ENCODE data around the gene TRDMT1.
"Not testable (repeated sequence)": the region's sequence is repeated elsewhere in the genome, so short reads cannot be mapped to it uniquely, and the experiment has no call there.

The TRDMT1 gene

DNA sequence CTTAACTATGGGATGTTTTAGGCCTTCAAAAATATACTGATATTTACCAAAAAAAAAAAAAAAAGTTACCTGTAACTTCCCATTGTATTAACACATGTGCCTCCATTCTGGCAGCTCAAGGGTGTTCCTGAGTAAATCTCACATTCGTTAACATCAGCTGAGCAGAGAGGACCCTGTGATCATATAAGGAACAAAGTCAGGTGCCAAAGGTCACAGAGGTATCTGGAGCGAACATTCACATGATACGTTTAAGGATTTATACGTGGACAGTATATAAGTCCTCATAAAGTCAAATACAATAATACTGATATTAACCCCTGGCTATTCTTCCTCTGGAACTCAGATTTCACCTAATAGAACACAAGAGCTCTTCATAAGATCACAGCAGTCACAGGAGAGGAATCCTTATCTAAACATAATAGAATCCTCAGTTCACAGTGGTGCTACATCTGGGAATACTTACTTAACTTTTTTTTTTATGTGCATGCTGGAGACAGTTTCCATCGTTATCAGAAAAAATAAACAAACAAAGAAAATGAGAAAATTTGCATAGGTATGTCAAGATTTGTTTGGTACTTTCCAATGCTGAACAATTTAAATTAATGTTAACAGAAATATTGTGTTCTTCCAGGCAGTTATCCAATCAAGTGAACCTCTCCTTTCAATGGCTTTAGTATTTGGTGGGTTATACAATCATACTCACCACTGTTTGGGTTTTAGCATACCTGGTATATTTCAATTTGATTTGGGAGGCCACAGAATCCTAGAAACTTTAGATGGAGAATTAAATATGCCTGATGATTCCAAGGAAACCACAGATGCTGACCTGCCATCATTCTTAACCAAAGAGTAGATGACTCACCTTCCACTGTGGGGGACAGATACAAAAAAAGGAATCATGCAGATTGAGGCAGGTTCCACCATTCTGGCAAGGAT, 78.5 kb downstream of the TRDMT1 start:
- no peaks in the 10 kb centered on the region for H3K36me3 ChIP-seq (ENCODE audit: insufficient read depth, low read length)
- no peak overlapping the region for H3K9ac ChIP-seq (ENCODE audit: low read length)
- H3K4me1 ChIP-seq (ENCODE audit: insufficient read depth, low read length): no peaks in the 10 kb centered on the region
- no peaks in the 10 kb centered on the region for H3K9me3 ChIP-seq (ENCODE audit: low read length)
- H3K4me3 ChIP-seq (ENCODE audit: low read depth in 1 of 2, low read length in 2 of 2): no peak overlapping the region
- H3K27ac ChIP-seq (ENCODE audit: low read depth, low read length): no peak overlapping the region
- H3K27me3 ChIP-seq (ENCODE audit: control insufficient read depth in 1 of 2, insufficient read depth in 2 of 2, low read length in 2 of 2): no peaks in the 10 kb centered on the region

DNA sequence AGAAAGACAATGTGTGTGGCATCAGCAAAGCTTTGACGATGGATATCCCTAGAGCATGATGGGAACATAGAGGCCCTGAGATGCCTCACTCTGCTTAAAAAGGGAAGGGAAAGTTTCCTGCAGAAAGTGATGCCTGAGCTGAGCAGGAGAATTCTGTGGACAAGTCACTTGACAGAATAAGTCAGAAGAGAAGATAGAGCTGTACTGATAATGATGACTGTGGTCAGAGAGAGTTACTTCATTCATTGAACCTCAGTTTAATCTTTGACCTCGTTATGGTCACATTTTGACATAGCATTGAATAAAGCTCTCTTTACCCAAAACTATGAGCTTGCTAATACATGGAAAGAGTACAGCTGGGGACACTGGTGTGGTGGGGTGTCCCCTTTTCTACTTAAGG, 79.4 kb downstream of the TRDMT1 start:
- H3K27me3 ChIP-seq (ENCODE audit: control insufficient read depth in 1 of 2, insufficient read depth in 2 of 2, low read length in 2 of 2): no peaks in the 10 kb centered on the region
- no peaks in the 10 kb centered on the region for H3K4me1 ChIP-seq (ENCODE audit: insufficient read depth, low read length)
- H3K9me3 ChIP-seq (ENCODE audit: low read length): no peaks in the 10 kb centered on the region
- no peaks in the 10 kb centered on the region for H3K36me3 ChIP-seq (ENCODE audit: insufficient read depth, low read length)
- no peak overlapping the region for H3K9ac ChIP-seq (ENCODE audit: low read length)
- H3K27ac ChIP-seq (ENCODE audit: low read depth, low read length): no peak overlapping the region
- H3K4me3 ChIP-seq (ENCODE audit: low read depth in 1 of 2, low read length in 2 of 2): no peak overlapping the region

GRCh38 chr10:17120694-17121093, 80.8 kb downstream of the TRDMT1 start:
- no peak overlapping the region for H3K4me3 ChIP-seq (ENCODE audit: low read depth in 1 of 2, low read length in 2 of 2)
- no peaks in the 10 kb centered on the region for H3K36me3 ChIP-seq (ENCODE audit: insufficient read depth, low read length)
- no peak overlapping the region for H3K27ac ChIP-seq (ENCODE audit: low read depth, low read length)
- no peak overlapping the region for H3K9ac ChIP-seq (ENCODE audit: low read length)
- no peaks in the 10 kb centered on the region for H3K9me3 ChIP-seq (ENCODE audit: low read length)
- H3K4me1 ChIP-seq (ENCODE audit: insufficient read depth, low read length): no peaks in the 10 kb centered on the region
- no peaks in the 10 kb centered on the region for H3K27me3 ChIP-seq (ENCODE audit: control insufficient read depth in 1 of 2, insufficient read depth in 2 of 2, low read length in 2 of 2)

DNA sequence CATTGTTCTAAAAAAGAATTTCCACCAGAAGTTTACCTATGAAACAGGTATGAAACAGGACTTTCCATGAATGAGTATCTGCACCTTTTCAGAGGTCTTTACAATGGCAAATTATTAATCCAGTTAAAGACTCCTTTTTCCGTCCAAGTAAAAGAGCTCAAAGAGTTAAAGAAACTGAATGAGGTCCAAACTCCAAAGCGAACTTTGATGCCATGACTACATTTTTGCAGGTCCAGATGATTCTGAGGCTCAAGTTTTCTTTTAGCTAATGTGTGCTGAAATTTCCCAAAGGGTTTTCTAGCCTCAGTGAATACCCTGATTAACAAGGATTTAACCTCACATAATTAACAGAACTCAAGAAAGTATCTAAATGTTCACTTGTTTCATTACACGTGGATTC, 81.6 kb downstream of the TRDMT1 start:
- Histone ChIP-seq H3K4me1 (ENCODE audit: insufficient read depth, low read length) (no peaks in the 10 kb centered on the region), H3K36me3 (ENCODE audit: insufficient read depth, low read length) (no peaks in the 10 kb centered on the region), H3K27ac (ENCODE audit: low read depth, low read length) (no peak overlapping the region), H3K27me3 (ENCODE audit: control insufficient read depth in 1 of 2, insufficient read depth in 2 of 2, low read length in 2 of 2) (no peaks in the 10 kb centered on the region), H3K9me3 (ENCODE audit: low read length) (no peaks in the 10 kb centered on the region), H3K4me3 (ENCODE audit: low read depth in 1 of 2, low read length in 2 of 2) (no peak overlapping the region), H3K9ac (ENCODE audit: low read length) (no peak overlapping the region)

DNA sequence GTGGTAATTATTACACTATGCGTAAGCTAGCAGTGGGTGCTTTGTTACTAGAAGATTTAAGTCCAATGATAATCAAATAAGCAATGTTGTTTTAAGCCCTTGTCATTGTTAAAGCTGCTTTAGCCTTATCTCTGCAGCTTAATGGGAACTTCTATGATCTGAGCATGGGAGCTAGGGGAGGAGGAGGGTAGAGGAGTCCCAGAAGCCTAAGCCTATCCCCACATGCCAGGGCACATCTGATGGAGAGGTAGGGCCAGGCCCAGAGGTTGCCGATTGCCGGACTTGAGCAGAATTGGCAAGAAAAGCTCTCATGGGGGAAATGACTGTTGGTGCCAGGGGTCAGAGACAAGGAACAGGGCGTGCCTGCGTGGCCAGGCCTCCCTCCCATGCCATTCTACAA, 85.3 kb downstream of the TRDMT1 start:
- Histone ChIP-seq H3K27me3 (ENCODE audit: control insufficient read depth in 1 of 2, insufficient read depth in 2 of 2, low read length in 2 of 2) (no peaks in the 10 kb centered on the region), H3K4me3 (ENCODE audit: low read depth in 1 of 2, low read length in 2 of 2) (no peak overlapping the region), H3K4me1 (ENCODE audit: insufficient read depth, low read length) (no peaks in the 10 kb centered on the region), H3K27ac (ENCODE audit: low read depth, low read length) (no peak overlapping the region), H3K36me3 (ENCODE audit: insufficient read depth, low read length) (no peaks in the 10 kb centered on the region), H3K9ac (ENCODE audit: low read length) (no peak overlapping the region), H3K9me3 (ENCODE audit: low read length) (no peaks in the 10 kb centered on the region)

DNA sequence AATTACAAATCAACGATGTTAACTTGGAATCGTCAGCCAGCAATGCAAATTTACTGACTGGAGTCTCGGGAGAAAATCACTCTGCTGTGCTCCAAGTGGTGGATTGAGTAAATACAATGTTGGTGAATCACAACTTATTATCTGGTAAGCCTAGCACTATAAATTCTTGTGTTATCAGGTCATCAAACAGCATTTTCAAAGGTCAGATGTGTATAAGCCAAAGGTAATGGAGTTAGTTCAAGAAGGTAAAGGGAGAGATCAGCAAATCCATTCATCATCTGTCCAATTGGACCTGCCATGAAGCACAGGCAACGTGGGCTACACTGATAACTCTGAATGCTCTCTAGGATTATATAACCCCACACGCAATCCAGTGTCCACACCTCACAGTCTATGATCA, 85.8 kb downstream of the TRDMT1 start:
- Histone ChIP-seq H3K9me3 (ENCODE audit: low read length) (no peaks in the 10 kb centered on the region), H3K9ac (ENCODE audit: low read length) (no peak overlapping the region), H3K36me3 (ENCODE audit: insufficient read depth, low read length) (no peaks in the 10 kb centered on the region), H3K4me1 (ENCODE audit: insufficient read depth, low read length) (no peaks in the 10 kb centered on the region), H3K27ac (ENCODE audit: low read depth, low read length) (no peak overlapping the region), H3K27me3 (ENCODE audit: control insufficient read depth in 1 of 2, insufficient read depth in 2 of 2, low read length in 2 of 2) (no peaks in the 10 kb centered on the region), H3K4me3 (ENCODE audit: low read depth in 1 of 2, low read length in 2 of 2) (no peak overlapping the region)

DNA sequence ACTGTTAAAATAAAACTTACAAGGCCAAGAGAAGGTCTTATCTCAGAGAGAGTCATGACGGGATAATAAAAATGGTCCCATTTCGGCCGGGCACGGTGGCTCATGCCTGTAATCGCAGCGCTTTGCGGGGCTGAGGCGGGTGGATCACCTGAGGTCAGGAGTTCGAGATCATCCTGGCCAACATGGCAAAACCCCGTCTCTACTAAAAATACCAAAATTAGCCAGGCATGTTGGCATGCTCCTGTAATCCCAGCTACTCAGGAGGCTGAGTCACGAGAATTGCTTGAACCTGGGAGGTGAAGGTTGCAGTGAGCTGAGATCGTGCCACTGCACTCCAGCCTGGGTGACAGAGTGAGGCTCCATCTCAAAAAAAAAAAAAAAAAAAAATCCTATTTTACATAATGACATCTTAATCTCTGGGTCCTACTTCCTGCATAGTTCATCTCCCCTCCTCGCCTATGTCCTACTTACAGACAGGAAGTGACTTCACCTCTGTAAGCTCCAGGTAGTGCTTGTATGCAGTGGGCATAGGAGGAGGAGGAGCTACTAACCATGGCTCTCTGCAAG, 86.5 kb downstream of the TRDMT1 start:
- H3K4me1 ChIP-seq (ENCODE audit: insufficient read depth, low read length); H3K27ac ChIP-seq (ENCODE audit: low read depth, low read length); H3K4me3 ChIP-seq (ENCODE audit: low read depth in 1 of 2, low read length in 2 of 2); H3K36me3 ChIP-seq (ENCODE audit: insufficient read depth, low read length); H3K9me3 ChIP-seq (ENCODE audit: low read length); H3K9ac ChIP-seq (ENCODE audit: low read length); H3K27me3 ChIP-seq (ENCODE audit: control insufficient read depth in 1 of 2, insufficient read depth in 2 of 2, low read length in 2 of 2): not testable (repeated sequence)

GRCh38 chr10:17113889-17114540, 87.5 kb downstream of the TRDMT1 start:
- Histone ChIP-seq H3K9ac (ENCODE audit: low read length) (no peak overlapping the region), H3K27me3 (ENCODE audit: control insufficient read depth in 1 of 2, insufficient read depth in 2 of 2, low read length in 2 of 2) (no peaks in the 10 kb centered on the region), H3K4me1 (ENCODE audit: insufficient read depth, low read length) (no peaks in the 10 kb centered on the region), H3K36me3 (ENCODE audit: insufficient read depth, low read length) (no peaks in the 10 kb centered on the region), H3K27ac (ENCODE audit: low read depth, low read length) (no peak overlapping the region), H3K9me3 (ENCODE audit: low read length) (no peaks in the 10 kb centered on the region), H3K4me3 (ENCODE audit: low read depth in 1 of 2, low read length in 2 of 2) (no peak overlapping the region)

DNA sequence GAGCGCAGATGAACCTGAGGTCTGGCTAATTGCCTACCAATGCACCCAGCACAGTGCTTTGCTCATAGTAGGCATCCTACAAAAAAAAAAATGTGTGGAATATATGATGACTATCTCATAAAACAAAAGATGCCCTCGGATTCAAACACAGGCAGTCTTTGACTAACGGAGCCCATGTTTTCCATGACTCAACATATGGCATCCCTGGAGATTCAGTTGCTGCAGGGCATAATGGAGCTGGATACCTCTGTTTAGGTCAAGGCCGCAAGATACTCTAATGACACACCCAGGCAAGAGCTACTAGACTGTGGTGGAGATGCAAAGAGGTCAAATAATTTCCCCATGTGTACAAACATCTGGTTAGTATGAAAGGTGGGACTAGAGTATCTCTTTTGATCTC, 88.1 kb downstream of the TRDMT1 start:
- no peaks in the 10 kb centered on the region for H3K27me3 ChIP-seq (ENCODE audit: control insufficient read depth in 1 of 2, insufficient read depth in 2 of 2, low read length in 2 of 2)
- no peak overlapping the region for H3K9ac ChIP-seq (ENCODE audit: low read length)
- no peaks in the 10 kb centered on the region for H3K9me3 ChIP-seq (ENCODE audit: low read length)
- no peaks in the 10 kb centered on the region for H3K36me3 ChIP-seq (ENCODE audit: insufficient read depth, low read length)
- H3K4me1 ChIP-seq (ENCODE audit: insufficient read depth, low read length): no peaks in the 10 kb centered on the region
- H3K27ac ChIP-seq (ENCODE audit: low read depth, low read length): no peak overlapping the region
- no peak overlapping the region for H3K4me3 ChIP-seq (ENCODE audit: low read depth in 1 of 2, low read length in 2 of 2)

GRCh38 chr10:17112566-17112965, 88.9 kb downstream of the TRDMT1 start:
- H3K27me3 ChIP-seq (ENCODE audit: control insufficient read depth in 1 of 2, insufficient read depth in 2 of 2, low read length in 2 of 2): no peaks in the 10 kb centered on the region
- H3K27ac ChIP-seq (ENCODE audit: low read depth, low read length): no peak overlapping the region
- no peaks in the 10 kb centered on the region for H3K36me3 ChIP-seq (ENCODE audit: insufficient read depth, low read length)
- no peaks in the 10 kb centered on the region for H3K4me1 ChIP-seq (ENCODE audit: insufficient read depth, low read length)
- H3K4me3 ChIP-seq (ENCODE audit: low read depth in 1 of 2, low read length in 2 of 2): no peak overlapping the region
- no peaks in the 10 kb centered on the region for H3K9me3 ChIP-seq (ENCODE audit: low read length)
- H3K9ac ChIP-seq (ENCODE audit: low read length): no peak overlapping the region

GRCh38 chr10:17109475-17110207, 91.8 kb downstream of the TRDMT1 start:
- H3K9me3 ChIP-seq (ENCODE audit: low read length): no peaks in the 10 kb centered on the region
- no peak overlapping the region for H3K9ac ChIP-seq (ENCODE audit: low read length)
- no peak overlapping the region for H3K4me3 ChIP-seq (ENCODE audit: low read depth in 1 of 2, low read length in 2 of 2)
- H3K4me1 ChIP-seq (ENCODE audit: insufficient read depth, low read length): no peaks in the 10 kb centered on the region
- H3K27me3 ChIP-seq (ENCODE audit: control insufficient read depth in 1 of 2, insufficient read depth in 2 of 2, low read length in 2 of 2): no peaks in the 10 kb centered on the region
- H3K27ac ChIP-seq (ENCODE audit: low read depth, low read length): no peak overlapping the region
- no peaks in the 10 kb centered on the region for H3K36me3 ChIP-seq (ENCODE audit: insufficient read depth, low read length)
